ENCODE measurements around the gene EMX1. TPM values are rescaled to one million over a fixed set of nuclear protein-coding genes. Genes with fewer than 3 reads are reported as not detected.

Gene EMX1
- polyA plus RNA-seq, 1 donor from 2014 or later = 0.33 TPM

DNA sequence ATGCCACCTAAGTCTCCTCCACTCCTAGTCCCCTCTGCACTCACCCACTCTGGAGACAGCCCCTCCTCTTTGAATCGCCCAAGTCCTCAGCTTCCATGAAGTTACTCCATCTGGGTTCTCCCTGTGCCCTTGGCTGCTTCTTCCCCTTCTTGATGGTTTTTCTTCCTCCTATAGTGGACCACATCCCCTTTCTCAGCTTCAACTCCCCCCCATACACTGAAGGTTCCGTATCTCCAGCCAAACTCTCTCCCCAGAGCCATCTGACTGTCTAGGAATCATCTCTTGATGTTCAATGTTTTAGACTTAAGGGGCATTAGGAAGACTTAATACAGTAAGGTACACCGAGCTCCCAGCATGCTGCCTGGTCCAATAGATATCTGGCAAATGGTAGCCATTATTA lies 39.6 kb downstream of the EMX1 start:
- Histone ChIP-seq H4K20me1 (ENCODE audit: insufficient read depth) (no peaks in the 10 kb centered on the region), H2AFZ (ENCODE audit: low read depth, low read length) (no peak overlapping the region), H3K4me2 (ENCODE audit: low read length) (no peak overlapping the region), H3K9me3 (ENCODE audit: low read length) (no peaks in the 10 kb centered on the region), H3K79me2 (replicated peaks; ENCODE audit: insufficient read depth, low read length) (no peaks in the 10 kb centered on the region), H3K27me3 (ENCODE audit: insufficient read depth, low read depth, low read length) (no peaks in the 10 kb centered on the region), H3K9ac (ENCODE audit: low read length) (no peak overlapping the region), H3F3A (ENCODE audit: insufficient read depth, low read length, poor library complexity, severe bottlenecking) (no peaks in the 10 kb centered on the region), H3K36me3 (ENCODE audit: insufficient read depth, low read length) (no peaks in the 10 kb centered on the region), H3K9me2 (ENCODE audit: insufficient read depth, low read length) (no peaks in the 10 kb centered on the region), H3K27ac (ENCODE audit: low read length) (no peak overlapping the region), H3K4me3 (ENCODE audit: low read length) (no peak overlapping the region)
- TF ChIP-seq, protein P1, sequence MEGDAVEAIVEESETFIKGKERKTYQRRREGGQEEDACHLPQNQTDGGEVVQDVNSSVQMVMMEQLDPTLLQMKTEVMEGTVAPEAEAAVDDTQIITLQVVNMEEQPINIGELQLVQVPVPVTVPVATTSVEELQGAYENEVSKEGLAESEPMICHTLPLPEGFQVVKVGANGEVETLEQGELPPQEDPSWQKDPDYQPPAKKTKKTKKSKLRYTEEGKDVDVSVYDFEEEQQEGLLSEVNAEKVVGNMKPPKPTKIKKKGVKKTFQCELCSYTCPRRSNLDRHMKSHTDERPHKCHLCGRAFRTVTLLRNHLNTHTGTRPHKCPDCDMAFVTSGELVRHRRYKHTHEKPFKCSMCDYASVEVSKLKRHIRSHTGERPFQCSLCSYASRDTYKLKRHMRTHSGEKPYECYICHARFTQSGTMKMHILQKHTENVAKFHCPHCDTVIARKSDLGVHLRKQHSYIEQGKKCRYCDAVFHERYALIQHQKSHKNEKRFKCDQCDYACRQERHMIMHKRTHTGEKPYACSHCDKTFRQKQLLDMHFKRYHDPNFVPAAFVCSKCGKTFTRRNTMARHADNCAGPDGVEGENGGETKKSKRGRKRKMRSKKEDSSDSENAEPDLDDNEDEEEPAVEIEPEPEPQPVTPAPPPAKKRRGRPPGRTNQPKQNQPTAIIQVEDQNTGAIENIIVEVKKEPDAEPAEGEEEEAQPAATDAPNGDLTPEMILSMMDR (IDR thresholded peaks at IDR 0.05; ENCODE audit: poor library complexity, severe bottlenecking) = no peak
- TF ChIP-seq TAF1 (IDR thresholded peaks at IDR 0.05; ENCODE audit: low read depth) (no peak), EP300 (conservative IDR thresholded peaks at IDR 0.05; ENCODE audit: poor library complexity, severe bottlenecking) (no peak), EZH2 (IDR thresholded peaks at IDR 0.05; ENCODE audit: borderline replicate concordance, insufficient read depth, low read length, poor library complexity, severe bottlenecking) (no peak), POLR2AphosphoS5 (IDR thresholded peaks at IDR 0.05) (no peak), MXI1 (conservative IDR thresholded peaks at IDR 0.05; ENCODE audit: poor library complexity, severe bottlenecking) (no peak), SMC3 (conservative IDR thresholded peaks at IDR 0.05; ENCODE audit: poor library complexity) (no peak), RAD21 (conservative IDR thresholded peaks at IDR 0.05) (no peak)
- TF ChIP-seq, protein P2, sequence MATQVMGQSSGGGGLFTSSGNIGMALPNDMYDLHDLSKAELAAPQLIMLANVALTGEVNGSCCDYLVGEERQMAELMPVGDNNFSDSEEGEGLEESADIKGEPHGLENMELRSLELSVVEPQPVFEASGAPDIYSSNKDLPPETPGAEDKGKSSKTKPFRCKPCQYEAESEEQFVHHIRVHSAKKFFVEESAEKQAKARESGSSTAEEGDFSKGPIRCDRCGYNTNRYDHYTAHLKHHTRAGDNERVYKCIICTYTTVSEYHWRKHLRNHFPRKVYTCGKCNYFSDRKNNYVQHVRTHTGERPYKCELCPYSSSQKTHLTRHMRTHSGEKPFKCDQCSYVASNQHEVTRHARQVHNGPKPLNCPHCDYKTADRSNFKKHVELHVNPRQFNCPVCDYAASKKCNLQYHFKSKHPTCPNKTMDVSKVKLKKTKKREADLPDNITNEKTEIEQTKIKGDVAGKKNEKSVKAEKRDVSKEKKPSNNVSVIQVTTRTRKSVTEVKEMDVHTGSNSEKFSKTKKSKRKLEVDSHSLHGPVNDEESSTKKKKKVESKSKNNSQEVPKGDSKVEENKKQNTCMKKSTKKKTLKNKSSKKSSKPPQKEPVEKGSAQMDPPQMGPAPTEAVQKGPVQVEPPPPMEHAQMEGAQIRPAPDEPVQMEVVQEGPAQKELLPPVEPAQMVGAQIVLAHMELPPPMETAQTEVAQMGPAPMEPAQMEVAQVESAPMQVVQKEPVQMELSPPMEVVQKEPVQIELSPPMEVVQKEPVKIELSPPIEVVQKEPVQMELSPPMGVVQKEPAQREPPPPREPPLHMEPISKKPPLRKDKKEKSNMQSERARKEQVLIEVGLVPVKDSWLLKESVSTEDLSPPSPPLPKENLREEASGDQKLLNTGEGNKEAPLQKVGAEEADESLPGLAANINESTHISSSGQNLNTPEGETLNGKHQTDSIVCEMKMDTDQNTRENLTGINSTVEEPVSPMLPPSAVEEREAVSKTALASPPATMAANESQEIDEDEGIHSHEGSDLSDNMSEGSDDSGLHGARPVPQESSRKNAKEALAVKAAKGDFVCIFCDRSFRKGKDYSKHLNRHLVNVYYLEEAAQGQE (IDR thresholded peaks at IDR 0.05; ENCODE audit: borderline replicate concordance) = no peak

DNA sequence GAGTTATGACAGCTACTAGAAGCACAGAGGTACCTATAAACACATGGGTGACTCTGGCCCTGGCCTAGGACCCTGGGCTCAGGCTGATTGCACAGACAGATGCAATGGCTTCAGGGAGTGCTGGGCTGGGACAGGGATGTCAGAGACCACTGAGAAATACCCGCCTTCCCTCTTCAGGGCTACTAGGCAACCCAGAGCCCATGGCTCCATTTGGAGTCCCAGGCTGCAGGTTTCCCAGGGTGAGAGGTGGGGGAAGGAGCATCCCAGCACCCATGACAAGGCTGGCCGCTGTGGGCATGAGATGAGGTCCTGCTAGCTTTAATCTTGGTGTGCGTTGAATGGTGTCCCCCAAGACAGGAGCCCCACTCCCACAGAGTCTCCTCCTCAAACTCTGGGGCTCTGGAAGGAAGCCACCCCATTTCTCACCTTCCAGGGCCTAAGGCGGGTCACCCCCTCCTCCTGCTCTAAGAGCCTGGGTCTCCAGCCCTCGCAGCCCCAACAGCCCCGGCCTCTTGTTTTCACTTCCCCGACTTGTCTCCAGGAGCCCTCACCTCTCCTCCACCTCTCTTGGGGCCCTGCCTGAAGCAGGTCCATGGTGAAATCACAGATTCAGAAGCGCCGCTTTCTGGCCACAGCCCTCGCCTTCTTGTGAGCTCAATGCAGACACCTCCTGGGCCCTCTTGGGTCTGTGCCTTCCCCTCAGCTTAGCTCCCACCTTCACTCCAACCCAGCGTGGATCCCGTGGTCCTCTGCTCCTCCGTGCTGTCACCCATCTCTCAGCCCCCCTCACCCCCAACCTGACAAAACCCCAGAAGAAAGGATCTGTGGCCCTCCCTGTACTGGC lies 41.4 kb downstream of the EMX1 start:
- no peak overlapping the region for H2AFZ ChIP-seq (ENCODE audit: low read depth, low read length)
- H3K9me2 ChIP-seq (ENCODE audit: insufficient read depth, low read length) = no peaks in the 10 kb centered on the region
- H3K79me2 ChIP-seq (replicated peaks; ENCODE audit: insufficient read depth, low read length) = no peaks in the 10 kb centered on the region
- no peak overlapping the region for H3K27ac ChIP-seq (ENCODE audit: low read length)
- H3K9me3 ChIP-seq (ENCODE audit: low read length) = no peaks in the 10 kb centered on the region
- no peaks in the 10 kb centered on the region for H3K36me3 ChIP-seq (ENCODE audit: insufficient read depth, low read length)
- H3K27me3 ChIP-seq (ENCODE audit: insufficient read depth, low read depth, low read length) = no peaks in the 10 kb centered on the region
- TF ChIP-seq, protein P2 (IDR thresholded peaks at IDR 0.05; ENCODE audit: borderline replicate concordance) = no peak
- no peak for TF ChIP-seq TAF1 (IDR thresholded peaks at IDR 0.05; ENCODE audit: low read depth)
- no peak for TF ChIP-seq SMC3 (conservative IDR thresholded peaks at IDR 0.05; ENCODE audit: poor library complexity)
- TF ChIP-seq RAD21 (conservative IDR thresholded peaks at IDR 0.05) = no peak
- TF ChIP-seq EZH2 (IDR thresholded peaks at IDR 0.05; ENCODE audit: borderline replicate concordance, insufficient read depth, low read length, poor library complexity, severe bottlenecking) = no peak
- TF ChIP-seq, protein P1 (IDR thresholded peaks at IDR 0.05; ENCODE audit: poor library complexity, severe bottlenecking) = no peak
- TF ChIP-seq MXI1 (conservative IDR thresholded peaks at IDR 0.05; ENCODE audit: poor library complexity, severe bottlenecking) = no peak
- no peak for TF ChIP-seq EP300 (conservative IDR thresholded peaks at IDR 0.05; ENCODE audit: poor library complexity, severe bottlenecking)
- no peak for TF ChIP-seq POLR2AphosphoS5 (IDR thresholded peaks at IDR 0.05)
- H3F3A ChIP-seq (ENCODE audit: insufficient read depth, low read length, poor library complexity, severe bottlenecking) = no peaks in the 10 kb centered on the region
- H3K4me3 ChIP-seq (ENCODE audit: low read length) = no peak overlapping the region
- no peaks in the 10 kb centered on the region for H4K20me1 ChIP-seq (ENCODE audit: insufficient read depth)
- H3K9ac ChIP-seq (ENCODE audit: low read length) = no peak overlapping the region
- H3K4me2 ChIP-seq (ENCODE audit: low read length) = no peak overlapping the region

All from neural cell (in vitro differentiated cells).